Non-pigmented ciliary epithelial cell (primary cell): Measurements from ENCODE around the gene ANK3.

ENCODE experiments used
- DNase-seq: peaks from one replicate; pipeline ENCODE4 v3.0.0-alpha.2; 2010; ENCODE audit warnings: low read depth

ANK3 gene

DNA sequence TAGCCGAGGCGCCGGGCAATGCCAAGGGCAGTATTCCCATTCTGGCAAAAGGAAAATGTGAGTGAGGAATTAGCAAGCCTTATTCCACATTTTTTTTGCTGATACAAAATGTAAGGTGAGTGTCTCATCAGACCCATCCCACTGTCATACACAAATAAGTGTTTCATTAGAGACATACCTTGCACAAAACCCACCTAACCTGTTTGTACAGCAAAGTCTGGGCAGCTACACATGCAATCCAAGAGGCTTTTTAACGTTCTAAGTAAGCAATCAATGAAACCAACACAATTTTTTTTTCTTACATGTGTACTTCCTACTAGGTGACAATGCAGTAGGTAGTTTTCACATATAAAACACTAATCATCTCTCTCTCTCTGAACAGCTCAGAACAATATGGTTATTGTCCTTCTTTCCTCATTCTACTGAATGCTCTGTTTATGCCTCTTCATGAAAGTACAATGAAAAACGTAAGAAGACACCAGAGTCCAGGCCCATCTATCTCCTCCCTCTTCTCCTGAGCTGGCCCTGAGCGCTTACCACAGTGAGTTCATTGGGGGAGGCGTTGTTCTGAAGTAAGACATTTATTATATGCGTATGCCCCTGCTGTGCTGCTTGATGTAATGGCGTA, 217.2 kb downstream of the ANK3 start:
- no peak for DNase-seq

DNA sequence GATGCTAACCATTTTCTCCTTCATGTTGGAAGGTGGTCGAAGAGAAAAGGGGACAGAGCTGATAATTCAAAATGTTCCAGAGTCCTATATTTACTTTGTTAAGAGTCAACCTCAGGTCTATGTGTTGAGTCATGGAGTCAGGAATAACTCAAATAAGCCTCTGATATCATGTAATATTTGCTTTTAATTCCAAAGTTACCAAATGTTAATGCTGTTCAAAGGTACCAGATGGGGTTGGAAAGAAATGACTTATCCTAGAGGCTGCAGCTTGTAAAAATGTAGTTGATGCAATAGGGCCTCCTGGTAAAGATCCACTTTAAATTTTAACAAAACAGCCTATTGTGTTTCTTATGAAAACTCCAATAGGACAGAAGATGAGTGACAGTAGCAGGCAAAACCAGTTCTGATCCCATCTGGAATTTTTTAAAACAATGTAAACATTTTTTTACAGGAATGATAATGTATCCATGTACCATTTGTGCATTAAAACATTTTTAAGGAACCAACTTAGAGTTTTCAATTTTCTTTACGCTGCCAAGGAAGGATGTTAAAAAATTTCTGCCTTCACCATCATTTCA, 218.2 kb downstream of the ANK3 start:
- DNase-seq = no peak

DNA sequence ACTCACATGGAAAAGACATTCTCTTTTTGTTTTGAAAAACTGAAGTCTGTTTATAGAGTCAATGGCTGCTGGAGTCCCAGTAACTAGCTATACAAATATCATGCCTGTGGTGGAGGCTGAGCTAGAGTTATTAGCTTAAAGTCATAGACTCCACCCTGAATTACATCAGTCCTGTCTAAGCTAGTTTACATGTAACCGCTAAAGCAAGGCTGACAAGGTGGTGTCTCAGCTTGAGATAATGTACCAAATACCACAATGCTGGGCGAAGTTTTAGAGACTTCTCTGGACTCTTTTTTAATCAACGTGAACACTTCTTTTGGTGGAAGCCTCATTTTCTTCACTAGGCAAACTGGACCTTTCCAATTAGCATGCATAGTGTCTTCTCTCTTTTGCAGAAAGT, 219.4 kb downstream of the ANK3 start:
- DNase-seq = no peak

DNA sequence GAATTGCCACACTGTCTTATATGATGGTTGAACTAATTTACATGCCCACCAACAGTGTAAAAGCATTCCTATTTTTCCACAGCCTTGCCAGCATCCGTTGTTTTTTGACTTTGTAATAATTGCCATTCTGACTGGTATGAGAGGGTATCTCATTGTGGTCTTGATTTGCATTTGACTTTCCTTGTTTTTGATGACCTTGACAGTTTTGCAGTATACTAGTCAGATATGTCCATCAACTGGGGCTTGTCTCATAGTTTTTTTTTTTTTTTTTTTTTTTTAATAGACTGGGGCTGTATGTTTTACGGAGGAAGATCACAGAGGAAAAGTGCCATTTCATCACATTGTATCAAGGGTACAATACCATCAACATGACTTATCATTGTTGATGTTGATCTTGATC, 220.6 kb downstream of the ANK3 start:
- no peak for DNase-seq

DNA sequence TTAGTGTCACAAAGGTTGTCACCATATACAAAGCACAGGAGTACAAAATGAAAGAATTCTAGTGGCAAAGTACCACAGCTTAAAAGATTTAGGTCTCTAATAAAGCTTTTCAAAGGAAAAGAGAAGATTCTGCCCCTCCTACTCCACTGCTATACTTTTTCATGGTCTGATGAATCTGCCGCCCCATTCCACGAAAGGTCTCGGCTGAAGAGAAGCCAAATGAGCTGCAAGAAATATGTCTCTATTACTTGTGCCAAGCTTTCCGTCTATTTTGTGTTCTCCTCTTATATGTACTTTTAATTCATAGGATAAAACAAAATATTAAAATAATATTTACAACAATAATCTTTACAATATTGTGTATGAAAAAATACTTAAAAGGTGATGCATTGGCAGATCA, 222.6 kb downstream of the ANK3 start:
- no peak for DNase-seq

DNA sequence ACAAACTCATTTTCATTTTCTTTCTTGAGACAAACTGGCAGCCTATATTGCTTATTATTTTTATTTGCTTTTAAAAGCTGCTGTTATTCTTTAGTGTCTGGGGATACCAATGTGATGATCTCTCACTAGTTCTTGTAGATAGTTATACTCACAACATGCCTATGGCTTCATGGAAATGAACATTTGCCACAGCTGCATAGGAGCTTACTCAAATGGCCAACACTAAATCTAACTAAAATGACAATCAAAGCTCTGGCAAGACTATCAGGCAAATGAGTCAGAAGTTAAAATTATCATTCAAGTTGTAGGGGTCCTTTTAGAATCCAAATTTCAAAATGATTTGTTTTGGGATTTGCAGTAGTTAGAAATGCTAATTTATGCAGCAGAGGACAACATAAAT, 225.9 kb downstream of the ANK3 start:
- DNase-seq = no peak

DNA sequence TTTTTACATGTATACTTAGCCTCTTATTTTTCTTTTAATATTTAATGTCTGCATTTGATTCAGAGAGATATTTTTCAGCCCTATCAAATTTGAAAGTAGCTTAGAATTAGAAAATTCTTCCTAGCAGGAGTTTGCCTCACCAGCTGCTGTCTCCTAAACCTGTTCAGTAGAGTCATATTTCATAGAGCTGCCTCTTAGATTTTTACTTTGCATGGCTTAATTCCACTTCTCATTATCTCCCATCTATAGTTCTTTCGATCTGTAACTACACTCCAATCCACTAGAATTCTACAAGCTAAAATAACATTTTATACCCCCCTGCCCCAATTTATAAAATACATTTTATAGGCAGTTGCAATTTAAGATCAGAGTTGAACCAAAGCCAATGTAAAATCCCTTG, 227.0 kb downstream of the ANK3 start:
- DNase-seq = no peak

DNA sequence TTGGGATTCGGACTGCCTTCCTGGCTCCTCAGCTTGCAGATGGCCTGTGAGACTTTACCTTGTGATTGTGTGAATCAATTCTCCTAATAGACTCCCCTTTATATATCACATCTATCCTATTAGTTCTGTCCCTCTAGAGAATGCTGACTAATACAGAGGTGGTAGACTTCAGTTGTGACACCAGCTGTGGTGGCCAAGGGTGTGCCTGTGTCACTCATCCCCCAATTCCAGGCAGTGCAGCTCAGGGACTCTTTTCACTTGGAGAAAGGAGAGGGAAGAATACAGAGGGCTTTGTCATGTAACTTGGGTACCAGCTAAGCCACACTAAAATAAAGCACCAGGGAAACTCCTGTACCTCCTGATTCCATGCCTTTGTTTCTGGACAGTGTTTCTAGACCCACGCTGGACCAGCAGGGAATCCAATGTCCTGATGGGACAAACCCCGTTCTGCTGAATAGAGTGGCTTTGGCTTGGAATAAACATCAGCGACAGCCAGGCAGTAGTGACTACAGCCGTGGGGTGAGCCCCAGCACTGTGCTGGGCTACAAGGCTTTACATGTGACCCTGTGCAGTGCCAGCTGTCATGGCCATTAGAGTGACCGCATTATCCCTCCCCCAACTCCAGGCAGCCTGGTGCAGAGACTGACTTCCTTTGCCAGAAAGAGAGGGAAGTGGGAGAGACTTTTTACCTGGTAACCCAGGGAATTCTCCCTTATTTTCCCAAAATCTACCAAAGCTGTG, 233.6 kb downstream of the ANK3 start:
- no peak for DNase-seq

DNA sequence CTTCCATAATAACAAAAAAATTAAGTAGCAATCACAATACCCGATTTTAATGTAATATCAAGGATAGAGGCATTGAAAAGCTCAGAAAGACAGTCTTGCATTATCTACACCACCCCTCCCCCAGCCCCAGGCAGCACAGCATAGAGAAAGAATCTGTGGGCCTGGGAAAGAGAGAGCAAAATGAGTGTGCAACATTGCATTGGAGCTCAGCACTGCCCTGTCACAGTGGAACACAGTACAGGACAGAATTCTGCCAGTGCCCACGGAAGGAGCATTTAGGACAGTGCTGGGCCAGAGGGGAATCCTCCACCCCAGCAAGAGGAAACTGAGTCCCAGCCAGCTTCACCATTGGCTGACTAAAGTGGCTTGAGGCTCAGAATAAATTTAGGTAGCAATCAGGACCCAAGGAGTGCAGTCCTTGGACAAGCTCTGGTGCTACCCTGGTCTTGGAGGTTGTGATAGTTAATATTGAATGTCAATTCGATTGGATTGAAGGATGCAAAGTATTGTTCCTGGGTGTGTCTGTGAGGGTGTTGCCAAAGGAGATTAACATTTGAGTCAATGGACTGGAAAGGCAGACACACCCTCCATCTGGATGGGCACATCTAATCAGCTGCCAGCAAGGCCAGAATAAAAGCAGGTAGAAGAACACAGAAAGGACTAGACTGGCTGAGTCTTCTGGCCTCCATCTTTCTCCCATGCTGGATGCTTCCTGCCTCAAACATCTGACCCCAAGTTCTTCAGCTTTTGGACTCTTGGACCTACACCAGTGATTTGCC, 234.4 kb downstream of the ANK3 start:
- no peak for DNase-seq

DNA sequence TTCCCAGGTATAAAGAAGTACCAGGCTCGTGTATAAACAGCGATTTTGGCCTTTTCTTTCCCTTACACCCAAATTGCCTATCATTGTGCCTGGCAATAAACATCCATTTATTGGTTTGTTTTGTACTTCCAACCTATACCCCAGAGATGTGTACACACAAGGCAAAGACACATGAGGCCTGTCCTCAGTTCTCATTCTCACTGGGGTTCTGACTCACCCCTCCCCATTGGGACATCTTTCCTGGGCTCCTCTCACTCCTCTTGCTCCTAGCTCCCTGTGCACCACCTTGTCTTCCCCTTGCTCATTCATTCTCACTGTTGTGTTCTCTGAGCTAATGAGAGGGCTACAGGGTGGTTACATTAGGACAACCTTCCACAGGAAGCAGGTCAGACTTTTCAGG, 240.7 kb downstream of the ANK3 start:
- DNase-seq = no peak

DNA sequence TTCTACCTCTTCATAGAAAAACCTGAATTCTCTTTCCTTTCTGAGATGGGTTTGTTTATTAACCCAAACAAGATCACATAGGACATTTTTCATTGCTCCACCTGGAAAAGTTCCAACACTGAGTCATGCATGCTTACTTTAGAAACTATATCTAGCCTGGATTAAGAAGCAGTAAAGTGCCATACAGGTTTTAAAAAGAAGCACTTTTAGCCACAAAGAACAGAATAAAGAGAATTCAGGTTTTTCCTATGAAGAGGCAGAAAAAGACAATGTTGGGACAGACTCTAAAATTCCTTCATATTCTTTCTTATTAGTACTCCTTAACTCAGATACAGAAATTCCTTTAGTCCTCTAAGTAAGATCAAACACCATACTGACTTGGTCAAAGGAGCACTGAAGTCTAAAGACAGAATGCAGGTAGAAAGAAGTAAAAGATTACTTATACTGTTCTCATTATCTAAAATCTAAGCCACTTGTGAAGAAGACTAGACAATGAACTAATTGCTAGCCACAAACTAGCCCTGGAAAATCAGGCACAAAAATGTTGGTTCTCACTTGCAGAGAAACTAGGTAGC, 241.3 kb downstream of the ANK3 start:
- peak; percentile 65 for DNase-seq

DNA sequence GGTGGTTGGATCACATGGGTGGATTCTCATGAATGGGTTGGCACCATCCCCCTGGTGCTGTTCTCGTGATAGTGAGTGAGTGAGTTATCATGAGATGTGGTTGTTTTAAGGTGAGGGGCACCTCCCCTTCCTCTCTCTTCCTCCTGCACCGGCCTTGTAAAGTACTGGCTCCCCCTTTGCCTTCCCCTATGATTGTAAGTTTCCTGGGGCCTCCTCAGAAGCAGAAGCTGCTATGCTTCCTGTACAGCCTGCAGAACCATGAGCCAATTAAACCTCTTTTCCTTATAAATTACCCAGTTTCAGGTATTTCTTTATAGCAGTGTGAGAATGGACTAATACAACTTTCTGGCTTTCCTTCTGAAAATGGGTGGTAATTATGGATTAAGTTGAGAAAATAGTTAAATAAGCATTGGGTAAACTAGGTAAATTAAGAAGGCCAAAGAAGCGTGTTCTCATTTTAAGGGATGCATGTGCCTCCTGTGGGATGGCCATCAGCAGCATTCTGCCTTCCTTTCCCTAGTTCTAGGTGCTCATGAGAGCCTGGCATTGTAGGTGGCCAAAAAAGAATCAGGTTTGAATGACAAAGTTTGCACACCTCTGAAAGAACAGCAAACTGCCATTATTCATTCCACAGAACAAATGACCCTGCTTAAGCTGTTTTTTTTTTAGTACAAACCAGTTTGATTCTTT, 242.0 kb downstream of the ANK3 start:
- no peak for DNase-seq

DNA sequence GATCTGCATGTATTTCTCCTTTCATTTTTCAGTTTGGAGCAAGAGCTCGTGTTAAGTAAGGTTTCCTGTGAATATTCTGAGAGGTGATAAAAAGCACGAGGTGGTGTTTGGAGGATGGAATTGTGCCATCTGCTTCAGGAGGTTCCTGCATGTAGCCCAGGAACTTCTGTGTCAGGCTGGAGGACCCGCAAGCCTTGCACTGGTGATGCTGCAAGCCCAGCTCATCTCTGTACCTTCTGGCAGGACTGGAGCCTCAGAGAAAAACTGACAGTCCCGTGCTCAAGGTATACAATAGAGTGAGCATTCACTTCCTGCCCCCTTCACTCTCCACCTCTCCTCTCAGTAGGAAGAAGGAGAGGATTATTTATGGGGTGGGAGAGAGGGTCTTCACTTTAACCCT, 242.7 kb downstream of the ANK3 start:
- no peak for DNase-seq

DNA sequence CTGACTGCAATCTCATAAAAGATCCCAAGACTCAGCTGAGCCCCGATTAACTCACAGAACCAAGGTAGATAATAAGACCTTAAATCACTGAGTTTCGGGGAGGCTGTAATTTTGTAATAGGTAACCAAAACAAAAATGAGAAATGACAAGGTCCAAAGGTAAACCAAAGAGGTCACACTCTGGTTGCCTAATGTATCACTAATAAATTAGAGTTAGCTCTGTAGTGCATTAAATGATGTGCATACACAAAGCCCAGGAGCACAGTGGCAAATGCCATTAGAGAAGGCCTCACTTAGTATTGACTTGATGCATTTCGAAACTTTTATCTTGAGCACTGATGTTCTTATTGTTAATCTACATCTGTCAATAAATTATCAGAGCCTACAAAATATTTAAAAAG, 245.6 kb downstream of the ANK3 start:
- DNase-seq = no peak

DNA sequence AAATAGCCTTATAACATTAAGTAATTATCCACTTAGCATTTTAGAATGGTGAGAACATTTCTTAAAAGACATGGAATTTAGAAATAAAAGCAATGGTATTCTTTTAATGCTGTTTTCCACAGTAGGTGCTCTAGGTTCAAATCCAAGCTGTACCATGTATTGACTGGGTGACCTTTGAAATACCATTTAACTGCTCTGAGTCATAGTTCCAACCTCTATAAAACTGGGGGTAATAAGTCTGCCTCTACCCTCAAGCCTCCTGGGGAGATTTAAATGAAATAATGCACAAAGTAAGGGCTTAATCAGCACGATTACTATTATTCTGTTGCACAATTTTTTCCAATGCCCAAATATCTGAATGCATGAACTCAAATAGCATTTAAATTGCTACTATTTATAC, 246.9 kb downstream of the ANK3 start:
- DNase-seq = no peak

DNA sequence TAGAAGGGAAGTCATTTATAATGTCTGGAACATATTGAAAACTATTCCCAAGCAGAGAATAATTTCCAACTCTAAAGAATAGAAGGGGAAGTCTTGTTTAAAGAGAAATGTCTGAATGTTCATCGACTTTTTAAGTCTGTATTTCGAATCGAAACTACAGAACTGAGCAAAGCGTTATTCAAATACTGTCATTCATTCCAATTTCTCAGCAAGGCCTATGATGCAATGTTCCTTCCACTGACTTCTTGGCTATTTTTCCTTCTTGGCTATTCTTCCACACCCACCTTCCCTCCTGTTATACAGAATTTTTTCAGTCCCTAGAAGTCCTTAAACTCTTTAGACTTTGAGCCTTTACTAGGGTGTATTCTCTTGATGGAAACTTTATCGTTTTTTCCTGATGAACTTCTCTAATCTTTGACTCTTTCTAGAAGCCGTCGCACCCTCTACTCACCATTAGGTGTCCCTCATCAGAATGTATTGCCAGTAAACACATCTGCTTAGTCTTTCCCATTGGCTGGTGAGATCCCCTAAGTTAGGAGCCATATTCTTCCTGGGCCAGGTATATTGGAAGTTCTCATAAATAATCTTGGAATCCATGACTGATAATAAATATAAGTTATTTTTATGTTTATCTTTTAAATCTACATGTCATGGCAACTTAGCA, 247.6 kb downstream of the ANK3 start:
- DNase-seq = no peak

DNA sequence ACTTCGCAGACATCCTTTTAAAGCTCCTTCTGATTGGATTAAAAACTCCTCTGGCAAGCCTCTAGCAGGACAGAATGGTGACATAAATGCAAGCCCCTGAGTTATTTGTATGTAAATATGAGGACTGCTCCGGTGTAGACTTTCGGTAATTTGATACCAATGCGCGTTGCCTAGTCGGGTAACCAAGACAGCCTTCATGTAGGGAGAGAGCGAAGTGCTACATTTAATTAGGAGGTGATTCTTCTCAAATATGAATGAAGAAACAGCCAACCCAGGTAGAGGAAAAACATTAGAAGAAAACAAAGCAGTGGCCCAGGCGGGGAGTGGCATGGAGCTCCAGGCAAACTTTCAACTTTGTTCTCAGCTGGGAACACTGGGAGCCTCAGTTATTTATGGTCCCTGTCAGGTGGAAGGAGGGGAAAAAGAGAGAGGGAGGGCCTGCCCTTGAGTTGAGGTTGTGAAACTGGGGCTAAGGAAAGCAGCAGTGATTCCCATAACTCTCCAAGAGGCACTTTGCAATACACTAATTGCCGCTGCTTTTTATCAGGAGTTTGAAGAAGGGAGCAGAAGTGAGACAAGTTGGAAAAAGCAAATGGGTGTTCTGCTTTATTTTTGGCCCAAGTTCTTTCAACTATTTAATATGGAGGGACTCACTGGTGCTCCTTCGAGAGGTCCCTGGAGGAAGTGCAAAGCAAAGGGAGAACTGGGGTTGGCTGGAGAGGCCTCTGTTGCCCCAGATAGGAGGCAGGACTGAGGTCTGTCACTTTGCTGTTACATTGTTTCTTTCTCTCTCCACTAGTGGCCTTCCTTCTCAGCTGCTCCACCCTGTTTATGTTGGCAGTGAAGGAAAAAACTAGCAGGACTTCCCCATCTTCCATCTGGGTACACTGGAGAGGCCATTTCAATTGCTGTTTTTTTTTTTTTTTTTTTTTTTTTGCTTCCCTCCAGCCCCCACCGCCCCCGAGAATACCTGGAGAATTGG, 248.7 kb downstream of the ANK3 start:
- DNase-seq = peak; percentile 13

DNA sequence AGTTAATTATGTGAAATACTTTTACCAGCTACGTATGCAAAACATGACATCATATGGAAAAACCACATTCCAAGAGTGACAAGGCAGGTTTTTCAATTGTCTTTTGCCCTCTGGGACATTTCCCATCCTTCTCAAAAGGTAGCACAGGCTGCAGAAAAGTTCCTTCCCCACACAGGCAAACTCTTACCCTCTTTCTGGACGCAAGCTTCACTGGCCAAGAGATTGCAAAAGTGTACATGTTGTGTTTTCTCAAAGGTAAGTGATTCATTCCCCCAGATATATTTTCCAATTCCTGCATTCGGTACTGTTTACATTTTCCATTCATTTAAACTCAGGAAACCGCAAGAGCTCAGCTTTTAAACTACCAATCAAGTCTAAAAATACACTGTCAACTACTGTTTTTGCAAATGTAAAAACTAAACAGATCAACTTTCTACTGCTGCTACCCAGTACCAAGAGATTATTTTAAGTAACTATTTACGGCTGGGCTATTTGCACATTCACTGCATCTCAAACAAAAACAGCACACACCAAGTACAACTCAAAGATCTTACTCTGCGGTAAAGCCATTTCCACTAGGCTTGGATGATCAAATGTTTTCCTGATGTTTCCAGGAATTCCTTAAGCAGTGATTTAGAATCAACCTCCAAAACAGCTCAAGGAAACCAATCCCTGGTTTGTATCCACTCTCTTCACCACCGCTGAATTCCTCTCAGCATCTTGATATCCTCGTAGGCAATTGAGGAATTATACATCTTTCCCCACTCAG, 249.7 kb downstream of the ANK3 start:
- peak; percentile 27 for DNase-seq

DNA sequence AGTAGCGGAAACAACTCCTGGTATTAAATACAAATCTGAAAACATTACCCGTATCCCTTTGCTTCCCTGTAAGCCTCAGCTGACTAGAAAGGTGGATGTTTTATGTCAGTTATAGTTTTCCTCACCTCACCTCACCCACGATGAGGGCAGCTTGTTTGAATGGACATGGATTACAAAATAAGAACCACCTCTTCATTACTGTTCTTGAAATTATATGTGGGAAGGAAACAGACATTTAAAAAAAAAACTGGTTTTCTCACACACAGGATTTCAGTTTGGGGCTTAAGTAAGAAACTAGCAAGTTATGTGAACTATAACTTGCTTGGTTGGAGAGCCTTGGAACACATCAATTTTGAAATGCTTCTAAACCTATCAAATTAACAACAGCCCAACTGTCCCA, 250.4 kb downstream of the ANK3 start:
- no peak for DNase-seq
